Body of pancreas (tissue), 4 donors: ENCODE measurements around the gene TJAP1. TPM values are rescaled to one million over a fixed set of nuclear protein-coding genes. Genes with fewer than 3 reads are reported as not detected.
A peak's percentile ranks its signal among the peaks of the same experiment; 100 is the strongest.
"Not testable (repeated sequence)": the region's sequence is repeated elsewhere in the genome, so short reads cannot be mapped to it uniquely, and the experiment has no call there.

ENCODE experiments used
- ATAC-seq: fragments of 150-250 bp; one replicate; pipeline ENCODE4 v1.9.1; 2016
- DNase-seq, 4 donors: peaks; one replicate each; pipeline ENCODE4 v3.0.0-alpha.2; 2019
- H3K27ac ChIP-seq, 4 donors: fragments of 200-600 bp; sonication (generic); 1 replicate in 3 of 4; 2 replicates in 1 of 4; pipeline versions ENCODE4 v1.5.1 to v1.6.1; 2016 to 2019; ENCODE audit warnings: mild to moderate bottlenecking in 1 of 4, mixed read lengths in 1 of 4, moderate library complexity in 1 of 4
- H3K27me3 ChIP-seq, 2 donors: fragments of 200-600 bp; sonication (generic); one replicate each; pipeline ENCODE4 v1.6.0; 2016; ENCODE audit warnings: mild to moderate bottlenecking in 1 of 2
- H3K36me3 ChIP-seq, 2 donors: fragments of 200-600 bp; sonication (generic); replicated peaks in 1 of 2; 2 replicates each; pipeline ENCODE4 v1.5.1; 2016; ENCODE audit warnings: low read depth in 2 of 2; ENCODE audit not compliant: insufficient read depth in 1 of 2
- H3K4me1 ChIP-seq: fragments of 200-600 bp; sonication (generic); one replicate; pipeline ENCODE4 v1.6.0; 2016
- H3K4me3 ChIP-seq, 2 donors: fragments of 200-600 bp; sonication (generic); 1 replicate in 1 of 2; 2 replicates in 1 of 2; pipeline ENCODE4 v1.5.1; 2016 to 2019
- H3K9me3 ChIP-seq, 3 donors: fragments of 200-600 bp; sonication (generic); 1 replicate in 2 of 3; 2 replicates in 1 of 3; pipeline ENCODE4 v1.5.1; 2016
- POLR2A ChIP-seq, 3 donors: fragments of 450-650 bp; IDR thresholded peaks; one replicate each; pipeline ENCODE4 v1.6.1; 2016; ENCODE audit warnings: antibody characterized with exemption in 3 of 3, mild to moderate bottlenecking in 2 of 3
- WGBS, 2 donors: methylation state at CpG; one replicate each; pipeline ENCODE4 v1.1.5; 2017; 5-methylcytosine and 5-hydroxymethylcytosine counted together
- intact Hi-C: fragments of 100-400 bp; cut with DNase I; formaldehyde crosslinking; loops from one replicate; pipeline ENCODE4 v1.15.1; 2023
- total RNA-seq, 2 donors: library from RNA; depleted of rRNA; stranded (reverse); fragments of >200 nt; gene quantifications; one replicate each; pipeline ENCODE4 v1.1.0, GENCODE V29; 2016
- TF ChIP-seq, protein P1 (sequence below), 7 experiments: fragments of 450-650 bp in 4 of 7; fragments of 200-600 bp in 3 of 7; sonication (generic) in 3 of 7; IDR thresholded peaks; one replicate each; pipeline ENCODE4 v1.5.1; 2016 to 2019; ENCODE audit warnings: antibody characterized with exemption in 7 of 7

TJAP1 gene
- total RNA-seq, 2 donors from 2014 or later = 16.9 to 47.5 TPM

DNA sequence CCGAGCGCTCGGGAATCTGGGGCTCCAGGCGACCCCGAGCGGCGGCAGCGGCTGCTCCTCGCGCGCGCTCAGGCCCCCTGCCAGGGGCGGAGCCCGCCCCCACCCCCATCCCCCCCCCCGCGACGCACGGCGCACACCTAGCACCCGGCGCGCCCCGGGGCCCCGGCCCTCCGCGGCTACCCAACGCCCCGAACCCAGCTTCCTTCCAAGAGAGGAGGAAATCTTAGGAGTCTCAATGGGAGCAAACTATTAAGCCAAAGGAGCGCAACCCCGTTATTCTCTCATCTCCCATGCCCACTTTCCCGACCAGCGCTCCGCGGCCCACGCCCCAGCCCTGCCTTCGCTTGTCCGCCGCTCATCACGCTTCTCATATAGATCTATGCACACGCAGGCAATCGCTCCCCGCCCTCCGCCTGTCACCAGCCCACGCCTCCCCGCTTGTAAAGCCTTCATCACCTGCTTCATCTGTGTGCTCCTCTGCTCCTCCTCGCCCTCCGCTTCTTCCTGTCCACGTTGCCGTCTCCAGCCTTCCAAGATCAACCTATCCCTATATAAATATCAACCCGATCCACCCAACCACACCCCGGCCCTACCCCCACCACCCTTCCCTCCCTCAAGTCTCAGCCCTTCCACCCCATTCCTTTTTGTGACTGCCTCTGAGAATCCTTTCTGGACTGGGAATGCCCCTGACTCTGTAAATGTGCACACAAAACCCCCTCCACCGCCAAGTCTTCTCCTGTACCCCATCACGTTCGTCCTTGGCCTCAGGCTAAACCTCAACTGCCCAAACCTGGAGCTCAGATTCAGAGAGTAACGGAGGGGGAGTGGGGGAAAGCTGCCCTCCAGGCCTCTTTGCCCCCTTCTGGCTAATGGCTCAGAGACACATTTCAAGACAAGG is 21.6 kb upstream of the TJAP1 start, which contains the start of gene DLK2:
DLK2 (minus strand) TSS at position 18 of the 898 bp plus-strand sequence. CDS start 723 bp downstream, outside the sequence.
- DNase-seq = peak in 2 of 4 donors; percentile 19 to 21
- no peak for TF ChIP-seq POLR2A (IDR thresholded peaks at IDR 0.05)
- TF ChIP-seq, protein P1, sequence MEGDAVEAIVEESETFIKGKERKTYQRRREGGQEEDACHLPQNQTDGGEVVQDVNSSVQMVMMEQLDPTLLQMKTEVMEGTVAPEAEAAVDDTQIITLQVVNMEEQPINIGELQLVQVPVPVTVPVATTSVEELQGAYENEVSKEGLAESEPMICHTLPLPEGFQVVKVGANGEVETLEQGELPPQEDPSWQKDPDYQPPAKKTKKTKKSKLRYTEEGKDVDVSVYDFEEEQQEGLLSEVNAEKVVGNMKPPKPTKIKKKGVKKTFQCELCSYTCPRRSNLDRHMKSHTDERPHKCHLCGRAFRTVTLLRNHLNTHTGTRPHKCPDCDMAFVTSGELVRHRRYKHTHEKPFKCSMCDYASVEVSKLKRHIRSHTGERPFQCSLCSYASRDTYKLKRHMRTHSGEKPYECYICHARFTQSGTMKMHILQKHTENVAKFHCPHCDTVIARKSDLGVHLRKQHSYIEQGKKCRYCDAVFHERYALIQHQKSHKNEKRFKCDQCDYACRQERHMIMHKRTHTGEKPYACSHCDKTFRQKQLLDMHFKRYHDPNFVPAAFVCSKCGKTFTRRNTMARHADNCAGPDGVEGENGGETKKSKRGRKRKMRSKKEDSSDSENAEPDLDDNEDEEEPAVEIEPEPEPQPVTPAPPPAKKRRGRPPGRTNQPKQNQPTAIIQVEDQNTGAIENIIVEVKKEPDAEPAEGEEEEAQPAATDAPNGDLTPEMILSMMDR (IDR thresholded peaks at IDR 0.05) = no peak
- ATAC-seq = peak; percentile 1
- peaks cover 0 to 5% of the 10 kb centered on the region in 2 donors for H3K27me3 ChIP-seq
- H3K36me3 ChIP-seq = no peaks in the 10 kb centered on the region
- WGBS, 2 donors = 4 to 7% methylated on average over 26 to 33 of the region's 55 CpGs
- H3K4me3 ChIP-seq = peak within 1 kb of the TSS; percentile 38 to 39
- no peak within 1 kb of the TSS for H3K27ac ChIP-seq
- peaks cover 18% of the 10 kb centered on the region for H3K4me1 ChIP-seq
- H3K9me3 ChIP-seq = no peaks in the 10 kb centered on the region
- intact Hi-C loops = no loop called here

- TF ChIP-seq, protein P1 (IDR thresholded peaks at IDR 0.05) = no peak
- no peak for TF ChIP-seq POLR2A (IDR thresholded peaks at IDR 0.05)
- intact Hi-C loops = no loop called here
- WGBS, 2 donors = 47 to 50% methylated on average over 9 of the region's 9 CpGs
- Histone ChIP-seq H3K27me3 (peaks cover 0 to 5% of the 10 kb centered on the region in 2 donors), H3K9me3 (no peaks in the 10 kb centered on the region), H3K4me1 (peaks cover 18% of the 10 kb centered on the region), H3K27ac (no peak overlapping the region), H3K4me3 (no peak overlapping the region), H3K36me3 (no peaks in the 10 kb centered on the region)
- DNase-seq = no peak
- no peak for ATAC-seq
These were observed 19.7 kb upstream of the TJAP1 start for GRCh38 chr6:43457643-43458042.

GRCh38 chr6:43458154-43458553 is 19.2 kb upstream of the TJAP1 start:
- intact Hi-C loops, H3K9me3 ChIP-seq, H3K27me3 ChIP-seq, DNase-seq, H3K4me3 ChIP-seq, H3K27ac ChIP-seq, H3K36me3 ChIP-seq, ATAC-seq: not testable (repeated sequence)
- WGBS, 2 donors = 86 to 90% methylated on average over 15 of the region's 15 CpGs
- peaks cover 18% of the 10 kb centered on the region for H3K4me1 ChIP-seq

- DNase-seq (no peak), ATAC-seq (no peak)
- Histone ChIP-seq H3K27me3 (peaks cover 0 to 5% of the 10 kb centered on the region in 2 donors), H3K36me3 (no peaks in the 10 kb centered on the region), H3K9me3 (no peaks in the 10 kb centered on the region), H3K4me3 (no peak overlapping the region), H3K27ac (no peak overlapping the region), H3K4me1 (peaks cover 15% of the 10 kb centered on the region)
- intact Hi-C loops = no loop called here
- no peak for TF ChIP-seq POLR2A (IDR thresholded peaks at IDR 0.05)
- TF ChIP-seq, protein P1 (IDR thresholded peaks at IDR 0.05) = no peak
- WGBS, 2 donors = 68 to 75% methylated on average over 1 of the region's 1 CpG
These were observed 17.8 kb upstream of the TJAP1 start for GRCh38 chr6:43459535-43459934.

DNA sequence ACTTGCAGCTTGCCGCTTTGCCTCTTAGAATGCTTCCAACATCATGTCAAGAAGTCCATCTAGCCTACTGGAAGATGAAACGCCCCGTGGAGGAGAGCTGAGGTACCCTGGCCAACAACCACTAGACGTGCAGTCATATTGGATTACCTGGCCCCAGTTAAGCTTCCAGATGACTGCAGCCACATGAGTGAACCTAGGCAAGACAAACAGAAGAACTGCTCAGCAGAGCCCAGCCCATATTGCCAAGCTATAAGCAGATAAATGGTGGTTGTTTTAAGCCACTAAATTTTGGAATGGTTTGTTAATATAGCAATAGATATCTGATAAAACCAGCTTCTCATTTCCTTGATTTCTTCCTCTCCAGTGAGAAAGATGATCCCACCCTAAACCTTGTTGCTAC is 17.3 kb upstream of the TJAP1 start:
- no peak overlapping the region for H3K27ac ChIP-seq
- no peaks in the 10 kb centered on the region for H3K9me3 ChIP-seq
- H3K4me1 ChIP-seq = peaks cover 10% of the 10 kb centered on the region
- WGBS, 2 donors = 64 to 68% methylated on average over 4 of the region's 4 CpGs
- DNase-seq (no peak), ATAC-seq (no peak)
- no peaks in the 10 kb centered on the region for H3K36me3 ChIP-seq
- H3K27me3 ChIP-seq = peaks cover 0 to 5% of the 10 kb centered on the region in 2 donors
- H3K4me3 ChIP-seq = no peak overlapping the region
- intact Hi-C loops = no loop called here
- TF ChIP-seq, protein P1 (IDR thresholded peaks at IDR 0.05) = no peak
- no peak for TF ChIP-seq POLR2A (IDR thresholded peaks at IDR 0.05)
